NCI-H524 treated with DMSO at 0.1 percent for 48 hours (cell line): ENCODE data around the gene MAN2B2.

ENCODE experiments used
- DNase-seq: peaks from one replicate; lab custom pipeline; 2025; lab: John Stamatoyannopoulos, UW

Gene MAN2B2

GRCh38 chr4:6595897-6596537 lies 21.0 kb downstream of the MAN2B2 start:
- DNase-seq = no peak

GRCh38 chr4:6596948-6597347 lies 22.0 kb downstream of the MAN2B2 start:
- DNase-seq = no peak

- no peak for DNase-seq
Measured at GRCh38 chr4:6598127-6598526, 23.1 kb downstream of the MAN2B2 start.

GRCh38 chr4:6598641-6599040 lies 23.7 kb downstream of the MAN2B2 start:
- DNase-seq = no peak

- no peak for DNase-seq
Measured at GRCh38 chr4:6601661-6602250, 26.8 kb downstream of the MAN2B2 start.

GRCh38 chr4:6602289-6602688 lies 27.3 kb downstream of the MAN2B2 start:
- no peak for DNase-seq

GRCh38 chr4:6603128-6603527 lies 28.1 kb downstream of the MAN2B2 start:
- DNase-seq = no peak

GRCh38 chr4:6605114-6605513 lies 30.1 kb downstream of the MAN2B2 start:
- DNase-seq = no peak

GRCh38 chr4:6605605-6606004 lies 30.6 kb downstream of the MAN2B2 start:
- DNase-seq = no peak

- no peak for DNase-seq
Measured at GRCh38 chr4:6606465-6607235, 31.7 kb downstream of the MAN2B2 start.

GRCh38 chr4:6607368-6608055 lies 32.5 kb downstream of the MAN2B2 start:
- no peak for DNase-seq

- peak; percentile 62 for DNase-seq
Measured at GRCh38 chr4:6608758-6609414, 33.9 kb downstream of the MAN2B2 start.

- DNase-seq = no peak
Measured at GRCh38 chr4:6609415-6610079, 34.6 kb downstream of the MAN2B2 start.

- no peak for DNase-seq
Measured at GRCh38 chr4:6610856-6611430, 36.0 kb downstream of the MAN2B2 start.

GRCh38 chr4:6612961-6613675 lies 38.1 kb downstream of the MAN2B2 start:
- DNase-seq = no peak

- no peak for DNase-seq
Measured at GRCh38 chr4:6613676-6614651, 39.0 kb downstream of the MAN2B2 start.

GRCh38 chr4:6614701-6615230 lies 39.8 kb downstream of the MAN2B2 start:
- DNase-seq = no peak

- DNase-seq = no peak
Measured at GRCh38 chr4:6616087-6616995, 41.4 kb downstream of the MAN2B2 start.
